H1 (cell line): Measurements from ENCODE around the gene IPO9. TPM values are rescaled to one million over a fixed set of nuclear protein-coding genes. Genes with fewer than 3 reads are reported as not detected.

ENCODE experiments used
- CTCF ChIA-PET: fragments of 300-600 bp; sonication (Branson Sonifier 250); formaldehyde crosslinking; loops from one replicate; lab custom pipeline; 2021; ENCODE audit not compliant: partially characterized antibody; lab: Charles Lee
- POLR2A ChIA-PET: fragments of 300-600 bp; sonication (Branson Sonifier 250); formaldehyde crosslinking; loops from one replicate; lab custom pipeline; 2021; ENCODE audit warnings: inconsistent platforms; ENCODE audit not compliant: partially characterized antibody; lab: Charles Lee
- DNase-seq, 2 experiments: peaks; one replicate each; pipeline versions ENCODE4 v3.0.0 to v3.0.0-alpha.2; 2010 to 2022; ENCODE audit warnings: low spot score in 2 of 2, low read depth in 1 of 2, mixed read lengths in 1 of 2
- FAIRE-seq: peaks from 2 replicates; lab custom pipeline; 2011; peaks lifted over from hg19 to GRCh38; lab: Jason Lieb, UNC
- H2AFZ ChIP-seq: 2 replicates; pipeline ENCODE4 v1.8.1; 2012; ENCODE audit warnings: low read length, inconsistent platforms
- H2AK5ac ChIP-seq: 2 replicates; pipeline ENCODE4 v1.6.1; 2013; ENCODE audit warnings: low read depth, low read length
- H2BK120ac ChIP-seq: replicated peaks from 2 replicates; pipeline ENCODE3; 2013; ENCODE audit warnings: low read depth, low read length, inconsistent platforms
- H2BK12ac ChIP-seq: 2 replicates; pipeline ENCODE4 v1.6.1; 2013; ENCODE audit warnings: low read depth, low read length
- H2BK15ac ChIP-seq: 2 replicates; pipeline ENCODE4 v1.6.1; 2013; ENCODE audit warnings: low read length
- H2BK20ac ChIP-seq: 2 replicates; pipeline ENCODE4 v1.6.1; 2013; ENCODE audit warnings: low read length
- H2BK5ac ChIP-seq: 2 replicates; pipeline ENCODE4 v1.6.1; 2013; ENCODE audit warnings: low read depth, low read length
- H3K14ac ChIP-seq: 2 replicates; pipeline ENCODE4 v1.6.1; 2013; ENCODE audit warnings: inconsistent platforms; ENCODE audit not compliant: insufficient read length
- H3K18ac ChIP-seq: 2 replicates; pipeline ENCODE4 v1.6.1; 2013; ENCODE audit warnings: low read length; ENCODE audit errors: extremely low read depth
- H3K23ac ChIP-seq: 2 replicates; pipeline ENCODE4 v1.6.1; 2013; ENCODE audit warnings: inconsistent platforms; ENCODE audit not compliant: insufficient read length
- H3K23me2 ChIP-seq: 2 replicates; pipeline ENCODE4 v1.6.1; 2013; ENCODE audit warnings: low read depth, low read length
- H3K27ac ChIP-seq: 2 replicates; pipeline ENCODE4 v1.6.1; 2011; ENCODE audit warnings: low read depth, low read length, inconsistent platforms
- H3K27me3 ChIP-seq, 4 experiments: replicated peaks in 1 of 4; 1 replicate in 1 of 4; 2 replicates in 3 of 4; pipeline versions ENCODE4 v1.6.1 to v1.8.1; 2011 to 2013; ENCODE audit warnings: low read length in 3 of 4, mild to moderate bottlenecking in 3 of 4, inconsistent platforms in 2 of 4, mixed read lengths in 2 of 4, moderate library complexity in 1 of 4; ENCODE audit not compliant: control insufficient read depth in 3 of 4, insufficient read depth in 3 of 4; ENCODE audit errors: extremely low read depth in 1 of 4
- H3K36me3 ChIP-seq, 4 experiments: 2 replicates each; pipeline versions ENCODE4 v1.6.1 to v1.8.1; 2011 to 2013; ENCODE audit warnings: mild to moderate bottlenecking in 4 of 4, low read length in 3 of 4, moderate library complexity in 2 of 4, control low read depth in 1 of 4, inconsistent platforms in 1 of 4; ENCODE audit not compliant: insufficient read depth in 4 of 4, control insufficient read depth in 2 of 4
- H3K4ac ChIP-seq: replicated peaks from 2 replicates; pipeline ENCODE3; 2013; ENCODE audit warnings: low read length, low read depth, mixed read lengths, inconsistent platforms; ENCODE audit not compliant: insufficient read length
- H3K4me1 ChIP-seq, 4 experiments: replicated peaks in 1 of 4; 1 replicate in 1 of 4; 2 replicates in 3 of 4; pipeline versions ENCODE4 v1.6.1 to v1.8.1; 2011 to 2013; ENCODE audit warnings: low read length in 3 of 4, inconsistent platforms in 2 of 4, mixed read lengths in 1 of 4; ENCODE audit not compliant: insufficient read depth in 4 of 4, control insufficient read depth in 3 of 4
- H3K4me2 ChIP-seq, 2 experiments: 2 replicates each; pipeline versions ENCODE4 v1.6.1 to v1.8.1; 2011 to 2013; ENCODE audit warnings: low read depth in 2 of 2, low read length in 2 of 2, control low read depth in 1 of 2, inconsistent platforms in 1 of 2, mild to moderate bottlenecking in 1 of 2; ENCODE audit not compliant: insufficient read depth in 1 of 2
- H3K4me3 ChIP-seq, 4 experiments: fragments of 200-600, 300-600 bp in 1 of 4; sonication (generic), shearing (Covaris generic), sonication (Bioruptor Twin) in 1 of 4; 2 replicates each; pipeline versions ENCODE4 v1.5.1 to v1.8.1; 2011 to 2016; ENCODE audit warnings: low read length in 4 of 4, low read depth in 3 of 4, control low read depth in 2 of 4, inconsistent platforms in 2 of 4, mild to moderate bottlenecking in 2 of 4, mixed read lengths in 1 of 4, moderate library complexity in 1 of 4; ENCODE audit not compliant: insufficient read depth in 2 of 4; ENCODE audit errors: extremely low read depth in 1 of 4
- H3K56ac ChIP-seq: replicated peaks from 2 replicates; pipeline ENCODE3; 2013; ENCODE audit warnings: low read depth, mild to moderate bottlenecking, mixed read lengths, low read length, inconsistent platforms; ENCODE audit not compliant: insufficient read length
- H3K79me1 ChIP-seq: 2 replicates; pipeline ENCODE4 v1.6.1; 2013; ENCODE audit warnings: low read depth, low read length, control low read depth
- H3K79me2 ChIP-seq, 2 experiments: 2 replicates each; pipeline versions ENCODE4 v1.6.1 to v1.8.1; 2012 to 2013; ENCODE audit warnings: low read length in 2 of 2, mild to moderate bottlenecking in 2 of 2, inconsistent platforms in 1 of 2; ENCODE audit not compliant: insufficient read depth in 2 of 2, control insufficient read depth in 1 of 2
- H3K9ac ChIP-seq, 4 experiments: replicated peaks in 1 of 4; 1 replicate in 1 of 4; 2 replicates in 3 of 4; pipeline versions ENCODE4 v1.6.1 to v1.8.1; 2011 to 2013; ENCODE audit warnings: low read depth in 3 of 4, low read length in 3 of 4, control low read depth in 2 of 4, mild to moderate bottlenecking in 2 of 4, moderate library complexity in 2 of 4, inconsistent platforms in 1 of 4; ENCODE audit errors: extremely low read depth in 1 of 4
- H3K9me3 ChIP-seq, 2 experiments: 2 replicates each; pipeline versions ENCODE4 v1.6.1 to v1.8.1; 2012 to 2013; ENCODE audit warnings: mild to moderate bottlenecking in 2 of 2, moderate library complexity in 2 of 2, control low read depth in 1 of 2, inconsistent platforms in 1 of 2, low read depth in 1 of 2, low read length in 1 of 2, mixed read lengths in 1 of 2; ENCODE audit not compliant: insufficient read depth in 2 of 2
- H4K20me1 ChIP-seq, 2 experiments: replicated peaks in 1 of 2; 2 replicates each; pipeline versions ENCODE3 to v1.8.1; 2011 to 2013; ENCODE audit warnings: inconsistent platforms in 2 of 2, low read length in 2 of 2, mild to moderate bottlenecking in 1 of 2; ENCODE audit not compliant: insufficient read depth in 2 of 2, control insufficient read depth in 1 of 2
- H4K5ac ChIP-seq: 2 replicates; pipeline ENCODE4 v1.6.1; 2013; ENCODE audit warnings: low read length, low read depth, mixed read lengths, inconsistent platforms; ENCODE audit not compliant: insufficient read length
- H4K8ac ChIP-seq: 2 replicates; pipeline ENCODE4 v1.8.0; 2013; ENCODE audit warnings: mild to moderate bottlenecking, moderate library complexity, low read length, inconsistent platforms; ENCODE audit not compliant: insufficient read depth; ENCODE audit errors: extremely low read depth
- H4K91ac ChIP-seq: replicated peaks from 2 replicates; pipeline ENCODE3; 2013; ENCODE audit warnings: low read length, mixed read lengths, inconsistent platforms; ENCODE audit not compliant: insufficient read length
- CBX8 ChIP-seq: fragments of 300-800, 300-1000 bp; sonication (generic); IDR thresholded peaks from 2 replicates; pipeline ENCODE4 v1.7.1; 2016; ENCODE audit warnings: low read depth, low read length, borderline replicate concordance
- CTCF ChIP-seq, 3 experiments: IDR thresholded peaks; 1 replicate in 2 of 3; 2 replicates in 1 of 3; pipeline versions ENCODE4 v1.5.1 to v1.6.1; 2011; ENCODE audit warnings: low read length in 3 of 3, mild to moderate bottlenecking in 3 of 3, inconsistent platforms in 2 of 3, low read depth in 1 of 3, moderate library complexity in 1 of 3; ENCODE audit not compliant: insufficient read depth in 1 of 3; ENCODE audit errors: control extremely low read depth in 1 of 3
- RAD21 ChIP-seq, 2 experiments: IDR thresholded peaks in 1 of 2; conservative IDR thresholded peaks in 1 of 2; 2 replicates each; pipeline ENCODE4 v1.6.1; 2011; ENCODE audit warnings: low read depth in 2 of 2, low read length in 2 of 2, improper control_type of control experiment in 1 of 2, inconsistent platforms in 1 of 2, mild to moderate bottlenecking in 1 of 2, moderate library complexity in 1 of 2
- TEAD4 ChIP-seq: IDR thresholded peaks from 2 replicates; pipeline ENCODE4 v1.6.1; 2012; ENCODE audit warnings: low read depth, low read length, inconsistent platforms, mixed read lengths
- WGBS, 2 experiments: shearing (Covaris generic) in 1 of 2; methylation state at CpG; one replicate each; pipeline versions ENCODE4 v1.1.6 to v1.1.7; 2013 to 2015; ENCODE audit warnings: low lambda C conversion rate in 2 of 2, mixed read lengths in 2 of 2, inconsistent platforms in 1 of 2, low coverage in 1 of 2, missing lambda C conversion rate in 1 of 2; ENCODE audit not compliant: insufficient replicate concordance in 2 of 2, insufficient coverage in 1 of 2, insufficient read length in 1 of 2; ENCODE audit errors: extremely low coverage in 1 of 2, missing lambda C conversion rate in 1 of 2; 5-methylcytosine and 5-hydroxymethylcytosine counted together
- polyA plus RNA-seq, 7 experiments: library from polyadenylated mRNA; depleted of rRNA in 3 of 7; stranded (reverse) in 5 of 7; unstranded in 2 of 7; fragments of >200 nt in 5 of 7; fragments of 200-250 nt in 2 of 7; gene quantifications; 1 replicate in 5 of 7; 2 replicates in 1 of 7; 4 replicates in 1 of 7; pipeline versions ENCODE4 v1.2.1 to v1.2.3, GENCODE V29; 2011 to 2013; ENCODE audit warnings: missing spikeins in 2 of 7, mixed read lengths in 2 of 7
- total RNA-seq: library from RNA; stranded (reverse); fragmentation: NEBNext Ultra II Directional; extraction: Animal tissue kit (Norgen Biotek cat#: 25700); gene quantifications from 2 replicates; pipeline ENCODE4 v1.2.1, GENCODE V29; 2021

IPO9 gene
- total and polyA plus RNA-seq, 2 of the 8 experiments (the other 6 are each of a cell fraction or from before 2014, with no cell fraction given): 61.0 to 122 TPM

- Histone ChIP-seq H3K27me3 (no peaks in the 10 kb centered on the region), H3K56ac (no peak overlapping the region), H3K4me2 (no peak overlapping the region), H3K79me1 (no peaks in the 10 kb centered on the region), H3K14ac (no peak overlapping the region), H2BK20ac (peak overlapping the region; percentile 97; the same call in 1 of the 2 replicates), H3K18ac (peak overlapping the region; percentile 65; the same call in 1 of the 2 replicates), H2BK5ac (peak overlapping the region; percentile 49; the same call in 1 of the 2 replicates), H3K4me3 (no peak overlapping the region), H4K5ac (no peak overlapping the region), H3K4ac (no peak overlapping the region), H4K91ac (no peak overlapping the region), H2BK120ac (no peak overlapping the region), H2AFZ (no peak overlapping the region), H3K4me1 (peaks cover 6 to 21% (median 16%) of the 10 kb centered on the region in 4 experiments), H2BK12ac (peak overlapping the region; percentile 77; the same call in 1 of the 2 replicates), H3K23me2 (no peaks in the 10 kb centered on the region; the same call in none of the 2 replicates), H3K79me2 (no peaks in the 10 kb centered on the region), H2BK15ac (peak overlapping the region; percentile 37; the same call in 1 of the 2 replicates), H2AK5ac (peak overlapping the region; percentile 77; the same call in 1 of the 2 replicates), H4K8ac (no peak overlapping the region; the same call in 1 of the 2 replicates), H3K36me3 (no peaks in the 10 kb centered on the region), H3K9me3 (no peaks in the 10 kb centered on the region), H3K27ac (no peak overlapping the region), H3K23ac (no peak overlapping the region), H3K9ac (no peak overlapping the region), H4K20me1 (no peaks in the 10 kb centered on the region)
- no peak for DNase-seq
- ChIA-PET POLR2A (interaction anchor here (1.3 to 9.6 kb wide), 5 partner anchors 16 to 113 kb away, joined by 5 to 117 read pairs (median 19); partner anchors contain the start of genes ELF3, LMOD1 and TIMM17A), CTCF (interaction anchor here (0.8 to 14.8 kb wide), 29 partner anchors 10 to 462 kb away, joined by 3 to 244 read pairs (median 8); partner anchors contain the start of genes ELF3, GPR37L1, LMOD1 and RNPEP)
- 94% methylated on average over 2 of the region's 2 CpGs; no CpG with 5 or more reads in 1 of the 2 experiments for WGBS, 2 experiments
- TF ChIP-seq RAD21 (IDR thresholded peaks at IDR 0.05 in 1 of 2, conservative IDR thresholded peaks at IDR 0.05 in 1 of 2; ENCODE audit: low read depth in 2 of 2, low read length in 2 of 2) (peak; percentile 22 to 43; a peak in 3 of 4 replicates), TEAD4 (peak; percentile 72; the same call in 1 of the 2 replicates), CTCF (IDR thresholded peaks at IDR 0.05; ENCODE audit: control extremely low read depth in 1 of 3, insufficient read depth in 1 of 3, low read depth in 1 of 3, low read length in 3 of 3) (peak in 1 of 3 experiments; percentile 14; a peak in 2 of 4 replicates), CBX8 (no peak)
- no peak for FAIRE-seq
Measured at GRCh38 chr1:201896951-201897391, 68.0 kb downstream of the IPO9 start.
